ENCODE data around the gene TSEN2. TPM values are rescaled to one million over a fixed set of nuclear protein-coding genes. Genes with fewer than 3 reads are reported as not detected.

TSEN2 gene
- total and polyA plus RNA-seq, 10 of the 15 experiments (the other 5 are each of a cell fraction or from before 2014, with no cell fraction given): 17.7 to 32.3 (median 24.3) TPM

DNA sequence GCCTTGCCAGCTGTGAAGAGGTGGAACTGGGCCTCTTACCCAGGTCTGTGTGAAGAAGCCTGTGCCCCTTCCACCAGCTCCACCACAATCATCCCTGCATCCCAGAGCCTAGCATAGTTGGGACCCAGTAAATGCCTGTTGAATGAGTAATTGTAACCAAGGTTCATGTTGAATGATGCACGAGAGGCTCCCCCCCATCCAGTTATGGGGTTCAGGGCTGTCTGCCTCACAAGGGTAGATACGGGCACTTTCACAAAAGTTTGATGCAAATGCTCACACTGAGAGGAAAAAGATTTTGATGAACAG lies 29.5 kb upstream of the TSEN2 start:
- RAD21 ChIA-PET (ENCODE audit: unreplicated experiment): no interaction called here
- H3K36me3 ChIP-seq (ENCODE audit: control insufficient read depth in 2 of 2, insufficient read depth in 2 of 2, low read length in 1 of 2): no peaks in the 10 kb centered on the region
- DNase-seq (ENCODE audit: low read depth, low spot score) (no peak), ATAC-seq (no peak), FAIRE-seq (no peak)
- in situ Hi-C loops (cut with MboI) (no loop called here), intact Hi-C loops (cut with micrococcal nuclease; ENCODE audit: unreplicated experiment) (no loop called here)
- H3K4me2 ChIP-seq (ENCODE audit: control insufficient read depth, insufficient read depth): no peak overlapping the region
- no peaks in the 10 kb centered on the region for H3K79me2 ChIP-seq (ENCODE audit: control insufficient read depth, insufficient read depth, low read length)
- POLR2A ChIA-PET: no interaction called here
- no TSS peak for BruUV-seq (replicated peaks)
- H3K4me3 ChIP-seq: no peak overlapping the region
- CTCF ChIA-PET: no interaction called here
- H3K9me3 ChIP-seq (replicated peaks; ENCODE audit: control insufficient read depth, insufficient read depth, low read length): no peaks in the 10 kb centered on the region
- H2AFZ ChIP-seq (ENCODE audit: control insufficient read depth, low read depth, low read length): no peak overlapping the region
- 22% methylated on average over 2 of the region's 2 CpGs for WGBS (ENCODE audit: insufficient coverage, insufficient replicate concordance, low lambda C conversion rate, missing lambda C conversion rate)
- no peaks in the 10 kb centered on the region for H3K4me1 ChIP-seq (ENCODE audit: control insufficient read depth, insufficient read depth, low read length)
- no peaks in the 10 kb centered on the region for H3K27me3 ChIP-seq (replicated peaks in 1 of 2; ENCODE audit: control insufficient read depth in 2 of 2, insufficient read depth in 2 of 2, low read length in 1 of 2)
- no peak overlapping the region for H3K27ac ChIP-seq (ENCODE audit: control insufficient read depth, insufficient read depth)
- TF ChIP-seq MTA2 (IDR thresholded peaks at IDR 0.05; ENCODE audit: low read depth): no peak
- no peak for TF ChIP-seq JUND (IDR thresholded peaks at IDR 0.05; ENCODE audit: low read depth, low read length)
- TF ChIP-seq FOS (IDR thresholded peaks at IDR 0.05; ENCODE audit: borderline replicate concordance, extremely low read depth, insufficient read length): no peak
- TF ChIP-seq STAT1 (conservative IDR thresholded peaks at IDR 0.05): no peak
- no peaks in the 10 kb centered on the region for H4K20me1 ChIP-seq (ENCODE audit: control insufficient read depth, insufficient read depth)
- no peak overlapping the region for H3K9ac ChIP-seq (ENCODE audit: control insufficient read depth, insufficient read depth, low read length)
- SMC1A ChIA-PET (ENCODE audit: uncharacterized antibody, unreplicated experiment): no interaction called here

DNA sequence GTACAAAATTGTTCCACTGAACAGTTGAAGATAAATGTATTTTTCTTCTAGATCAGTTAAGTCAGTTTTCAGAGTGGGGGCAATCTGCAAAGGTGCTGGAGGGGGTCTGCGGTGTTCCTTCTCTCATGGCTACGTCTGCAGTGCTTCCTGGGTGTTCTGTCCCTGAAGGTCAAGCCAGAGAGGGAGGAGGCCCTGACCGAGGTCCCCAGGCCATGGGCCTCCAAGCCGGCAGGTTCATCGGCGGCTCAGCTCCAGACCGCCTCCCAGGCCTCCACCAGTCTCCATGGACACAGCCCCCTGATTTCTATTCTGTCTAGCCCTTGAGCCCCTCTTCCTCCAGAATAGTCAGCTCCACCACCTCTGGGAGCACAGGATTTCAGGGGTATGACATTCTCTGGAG lies 28.5 kb upstream of the TSEN2 start:
- no TSS peak for BruUV-seq (replicated peaks)
- in situ Hi-C loops (cut with MboI) (no loop called here), intact Hi-C loops (cut with micrococcal nuclease; ENCODE audit: unreplicated experiment) (no loop called here)
- Histone ChIP-seq H3K4me3 (no peak overlapping the region), H3K4me1 (ENCODE audit: control insufficient read depth, insufficient read depth, low read length) (no peaks in the 10 kb centered on the region), H3K9ac (ENCODE audit: control insufficient read depth, insufficient read depth, low read length) (no peak overlapping the region), H3K79me2 (ENCODE audit: control insufficient read depth, insufficient read depth, low read length) (no peaks in the 10 kb centered on the region), H2AFZ (ENCODE audit: control insufficient read depth, low read depth, low read length) (no peak overlapping the region), H4K20me1 (ENCODE audit: control insufficient read depth, insufficient read depth) (no peaks in the 10 kb centered on the region), H3K4me2 (ENCODE audit: control insufficient read depth, insufficient read depth) (no peak overlapping the region), H3K9me3 (replicated peaks; ENCODE audit: control insufficient read depth, insufficient read depth, low read length) (no peaks in the 10 kb centered on the region), H3K27ac (ENCODE audit: control insufficient read depth, insufficient read depth) (no peak overlapping the region), H3K27me3 (replicated peaks in 1 of 2; ENCODE audit: control insufficient read depth in 2 of 2, insufficient read depth in 2 of 2, low read length in 1 of 2) (no peaks in the 10 kb centered on the region), H3K36me3 (ENCODE audit: control insufficient read depth in 2 of 2, insufficient read depth in 2 of 2, low read length in 1 of 2) (no peaks in the 10 kb centered on the region)
- ChIA-PET SMC1A (ENCODE audit: uncharacterized antibody, unreplicated experiment) (no interaction called here), RAD21 (ENCODE audit: unreplicated experiment) (no interaction called here), POLR2A (no interaction called here), CTCF (no interaction called here)
- ATAC-seq: no peak
- TF ChIP-seq ETV6 (conservative IDR thresholded peaks at IDR 0.05 in 1 of 2, IDR thresholded peaks at IDR 0.05 in 1 of 2; ENCODE audit: borderline replicate concordance in 1 of 2, low read depth in 1 of 2) (no peak), JUND (IDR thresholded peaks at IDR 0.05; ENCODE audit: low read depth, low read length) (no peak)
- TF ChIP-seq, protein P1, sequence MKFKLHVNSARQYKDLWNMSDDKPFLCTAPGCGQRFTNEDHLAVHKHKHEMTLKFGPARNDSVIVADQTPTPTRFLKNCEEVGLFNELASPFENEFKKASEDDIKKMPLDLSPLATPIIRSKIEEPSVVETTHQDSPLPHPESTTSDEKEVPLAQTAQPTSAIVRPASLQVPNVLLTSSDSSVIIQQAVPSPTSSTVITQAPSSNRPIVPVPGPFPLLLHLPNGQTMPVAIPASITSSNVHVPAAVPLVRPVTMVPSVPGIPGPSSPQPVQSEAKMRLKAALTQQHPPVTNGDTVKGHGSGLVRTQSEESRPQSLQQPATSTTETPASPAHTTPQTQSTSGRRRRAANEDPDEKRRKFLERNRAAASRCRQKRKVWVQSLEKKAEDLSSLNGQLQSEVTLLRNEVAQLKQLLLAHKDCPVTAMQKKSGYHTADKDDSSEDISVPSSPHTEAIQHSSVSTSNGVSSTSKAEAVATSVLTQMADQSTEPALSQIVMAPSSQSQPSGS (IDR thresholded peaks at IDR 0.05; ENCODE audit: low read length): no peak
- FAIRE-seq: no peak
- DNase-seq (ENCODE audit: low read depth, low spot score): no peak
- WGBS (ENCODE audit: insufficient coverage, insufficient replicate concordance, low lambda C conversion rate, missing lambda C conversion rate): 31% methylated on average over 7 of the region's 7 CpGs
